Posterior cingulate gyrus (tissue), 11 donors: ENCODE data around the gene UFC1.
"Not testable (repeated sequence)": the region's sequence is repeated elsewhere in the genome, so short reads cannot be mapped to it uniquely, and the experiment has no call there.

Experiments
- DNase-seq, 10 donors: peaks; one replicate each; pipeline versions ENCODE4 v3.0.0 to v3.0.0-alpha.2; 2020 to 2021; ENCODE audit warnings: mixed read lengths in 3 of 10
- intact Hi-C: fragments of 100-400 bp; cut with DNase I; formaldehyde crosslinking; loops from one replicate; pipeline ENCODE4 v1.15.1; 2023

Gene UFC1

GRCh38 chr1:161153682-161154337 is at the start of gene UFC1:
TSS of gene UFC1 (plus strand) at chr1:161153978. CDS start at chr1:161153998, 20 bp downstream.
- intact Hi-C loops = loop anchor here (1.0 kb wide), 1 partner anchor 21 kb away; no protein-coding TSS in a partner anchor
- peak; percentile 68 to 97 (median 78) for DNase-seq

- intact Hi-C loops = no loop called here
- DNase-seq = no peak
These were observed 47.3 kb upstream of the UFC1 start for GRCh38 chr1:161106431-161106830.

- intact Hi-C loops = no loop called here
- DNase-seq = no peak
These were observed 42.7 kb upstream of the UFC1 start for GRCh38 chr1:161111117-161111516.

- no peak for DNase-seq
- intact Hi-C loops = no loop called here
These were observed 42.3 kb upstream of the UFC1 start for GRCh38 chr1:161111527-161111926.

- intact Hi-C loops = no loop called here
- no peak for DNase-seq
These were observed 39.9 kb upstream of the UFC1 start for GRCh38 chr1:161113915-161114314.

- intact Hi-C loops = no loop called here
- no peak for DNase-seq
These were observed 39.2 kb upstream of the UFC1 start for GRCh38 chr1:161114556-161114955.

GRCh38 chr1:161115132-161115711 is 38.6 kb upstream of the UFC1 start:
- intact Hi-C loops = loop anchor here (5.0 kb wide), 1 partner anchor 68 kb away; the partner anchor contains the start of gene USF1

GRCh38 chr1:161115961-161116360 is 37.8 kb upstream of the UFC1 start:
- DNase-seq = not testable (repeated sequence)
- intact Hi-C loops = loop anchor here (5.0 kb wide), 1 partner anchor 69 kb away; the partner anchor contains the start of gene USF1

More at GRCh38 chr1:161115132-161115711, 38.6 kb upstream of the UFC1 start:
- DNase-seq = no peak

- DNase-seq = peak; percentile 79 to 98 (median 88)
- intact Hi-C loops = loop anchor here (2.0 to 5.0 kb wide), 2 partner anchors 15 to 71 kb away; partner anchors contain the start of genes DEDD and USF1
These were observed 35.8 kb upstream of the UFC1 start, which contains the start of the genes NIT1 and PFDN2 for GRCh38 chr1:161117759-161118581. TSS of gene NIT1 (plus strand) at chr1:161118105. CDS start at chr1:161118177, 72 bp downstream. TSS of gene PFDN2 (minus strand) at chr1:161118037. CDS start at chr1:161118026, 11 bp downstream.

- DNase-seq = peak in 1 of 10 donors; percentile 82
- intact Hi-C loops = loop anchor here (2.0 to 5.0 kb wide), 2 partner anchors 14 to 72 kb away; partner anchors contain the start of genes DEDD and USF1
These were observed 34.5 kb upstream of the UFC1 start for GRCh38 chr1:161119092-161119903.

- DNase-seq = no peak
- intact Hi-C loops = no loop called here
These were observed 32.6 kb upstream of the UFC1 start for GRCh38 chr1:161121042-161121650.

GRCh38 chr1:161121834-161122233 is 31.9 kb upstream of the UFC1 start:
- DNase-seq = no peak
- intact Hi-C loops = no loop called here

GRCh38 chr1:161122967-161123366 is 30.8 kb upstream of the UFC1 start:
- DNase-seq = no peak
- intact Hi-C loops = no loop called here

GRCh38 chr1:161127649-161128048 is 26.1 kb upstream of the UFC1 start:
- intact Hi-C loops = no loop called here
- no peak for DNase-seq

- DNase-seq = peak in 1 of 10 donors; percentile 14
- intact Hi-C loops = no loop called here
These were observed 25.0 kb upstream of the UFC1 start for GRCh38 chr1:161128591-161129420.

- DNase-seq = no peak
- intact Hi-C loops = loop anchor here (5.0 kb wide), 2 partner anchors 33 to 83 kb away; partner anchors contain the start of genes KLHDC9 and USF1
These were observed 23.5 kb upstream of the UFC1 start for GRCh38 chr1:161130266-161130665.

- intact Hi-C loops = loop anchor here (2.0 to 5.0 kb wide), 3 partner anchors 13 to 84 kb away; partner anchors contain the start of genes KLHDC9, NIT1, PFDN2 and USF1
- DNase-seq = peak in 1 of 10 donors; percentile 5
These were observed 22.0 kb upstream of the UFC1 start for GRCh38 chr1:161131523-161132409.
